ENCODE results near the gene MARCO. TPM values are rescaled to one million over a fixed set of nuclear protein-coding genes. Genes with fewer than 3 reads are reported as not detected.

Gene MARCO
- total RNA-seq, 1 experiment from 2014 or later: not detected

- no peaks in the 10 kb centered on the region for H3K79me1 ChIP-seq (ENCODE audit: insufficient read depth, low read depth, low read length, poor library complexity, severe bottlenecking)
- no peak overlapping the region for H2BK5ac ChIP-seq (ENCODE audit: insufficient read length, low read length)
- no peak overlapping the region for H2AFZ ChIP-seq (ENCODE audit: low read length)
- H2BK120ac ChIP-seq (ENCODE audit: low read depth, low read length, poor library complexity, severe bottlenecking): no peak overlapping the region
- H3K4me3 Mint-ChIP-seq: no peak overlapping the region
- H4K8ac ChIP-seq (replicated peaks; ENCODE audit: insufficient read length, low read depth, low read length): no peak overlapping the region
- H3K9me3 ChIP-seq (ENCODE audit: control insufficient read depth, low read depth, low read length): no peaks in the 10 kb centered on the region
- no peak overlapping the region for H2BK15ac ChIP-seq (ENCODE audit: low read depth, low read length)
- no peaks in the 10 kb centered on the region for H3K4me1 ChIP-seq (ENCODE audit: insufficient read depth, low read length)
- WGBS (ENCODE audit: extremely low coverage, insufficient read length, low lambda C conversion rate): no CpG with 5 or more reads among the region's 11 CpGs
- H2AK5ac ChIP-seq (ENCODE audit: insufficient read length, low read length): no peak overlapping the region
- H2BK12ac ChIP-seq (ENCODE audit: insufficient read length, low read depth, low read length): peak overlapping the region; percentile 50
- H3K79me2 ChIP-seq (ENCODE audit: insufficient read depth, low read length): no peaks in the 10 kb centered on the region
- H4K5ac ChIP-seq (ENCODE audit: insufficient read length, low read depth, low read length): no peak overlapping the region
- H3K36me3 Mint-ChIP-seq (ENCODE audit: insufficient read depth in 1 of 3, low read depth in 3 of 3): no peaks in the 10 kb centered on the region; a peak in 1 of 7 replicates
- no peaks in the 10 kb centered on the region; a peak in 1 of 5 replicates for H3K9me3 Mint-ChIP-seq
- no peaks in the 10 kb centered on the region for H3K27me3 ChIP-seq (ENCODE audit: insufficient read depth, low read length)
- no peaks in the 10 kb centered on the region for H3K23me2 ChIP-seq (ENCODE audit: insufficient read length, low read depth, low read length, poor library complexity, severe bottlenecking)
- TF ChIP-seq CTCF (conservative IDR thresholded peaks at IDR 0.05): no peak
- no peak overlapping the region for H3T11ph ChIP-seq (ENCODE audit: low read length)
- H4K91ac ChIP-seq (ENCODE audit: insufficient read length, low read depth, low read length): no peak overlapping the region
- H3K4me2 ChIP-seq (ENCODE audit: insufficient read depth, insufficient read length, low read length): no peak overlapping the region
- no peak overlapping the region for H3K27ac Mint-ChIP-seq
- DNase-seq: no peak
- H3K23ac ChIP-seq (ENCODE audit: insufficient read length, low read depth, low read length): no peak overlapping the region
- peaks cover 19% of the 10 kb centered on the region for H3K27me3 Mint-ChIP-seq (ENCODE audit: low read depth)
- H3K9ac ChIP-seq (ENCODE audit: extremely low read depth, insufficient read length, low read length): no peak overlapping the region
- H3K4ac ChIP-seq (ENCODE audit: low read depth, low read length): no peak overlapping the region
- H2BK20ac ChIP-seq (ENCODE audit: low read depth, low read length, poor library complexity, severe bottlenecking): no peak overlapping the region
- no peak overlapping the region for H3K14ac ChIP-seq (ENCODE audit: insufficient read depth, low read length)
- no peak overlapping the region for H3K56ac ChIP-seq (ENCODE audit: insufficient read length, low read depth, low read length)
- H3K4me1 Mint-ChIP-seq: no peaks in the 10 kb centered on the region
- H4K20me1 ChIP-seq (ENCODE audit: control insufficient read depth, insufficient read depth, insufficient read length): no peaks in the 10 kb centered on the region
- H3K18ac ChIP-seq (ENCODE audit: insufficient read length, low read depth, low read length): no peak overlapping the region
- no peak overlapping the region for H3K27ac ChIP-seq (ENCODE audit: insufficient read length, low read depth, low read length)
Measured at GRCh38 chr2:119040730-119041129, 98.7 kb downstream of the MARCO start.

Other genes with a start within 250 kb of the MARCO start
- not detected in 2 replicates for gene EN1, start 94.5 kb upstream of the MARCO start, total RNA-seq (2021)
- 0.81 and 0.90 TPM in 2 replicates for gene C1QL2, start 216.6 kb downstream of the MARCO start, total RNA-seq (2021)